ENCODE data around the gene BARX1.
A peak's percentile ranks its signal among the peaks of the same experiment; 100 is the strongest.
"Not testable (repeated sequence)": the region's sequence is repeated elsewhere in the genome, so short reads cannot be mapped to it uniquely, and the experiment has no call there.

The BARX1 gene

GRCh38 chr9:93965830-93966577 is 10.8 kb upstream of the BARX1 start:
- no peak for DNase-seq

GRCh38 chr9:93964685-93965084 is 9.5 kb upstream of the BARX1 start:
- no peak for DNase-seq

GRCh38 chr9:93963969-93964368 is 8.8 kb upstream of the BARX1 start:
- no peak for DNase-seq

- DNase-seq = not testable (repeated sequence)
These were observed 8.3 kb upstream of the BARX1 start for GRCh38 chr9:93963489-93963888.

- DNase-seq = peak; percentile 85
These were observed 7.6 kb upstream of the BARX1 start for GRCh38 chr9:93962561-93963440.

- peak; percentile 11 for DNase-seq
These were observed 6.9 kb upstream of the BARX1 start for GRCh38 chr9:93962017-93962416.

- peak; percentile 12 for DNase-seq
These were observed 6.1 kb upstream of the BARX1 start for GRCh38 chr9:93960971-93961841.

GRCh38 chr9:93960221-93960970 is 5.2 kb upstream of the BARX1 start:
- no peak for DNase-seq

- DNase-seq = no peak
These were observed 4.6 kb upstream of the BARX1 start for GRCh38 chr9:93959739-93960154.

- no peak for DNase-seq
These were observed 3.9 kb upstream of the BARX1 start for GRCh38 chr9:93958819-93959682.

- DNase-seq = peak; percentile 55
These were observed 3.1 kb upstream of the BARX1 start for GRCh38 chr9:93958121-93958818.

- DNase-seq = no peak
These were observed 1.0 kb upstream of the BARX1 start for GRCh38 chr9:93955981-93956784.

GRCh38 chr9:93954434-93955061 is 607 bp downstream of the BARX1 start:
- no peak for DNase-seq

GRCh38 chr9:93953496-93954433 is 1.4 kb downstream of the BARX1 start:
- no peak for DNase-seq

- DNase-seq = peak; percentile 40
These were observed 2.2 kb downstream of the BARX1 start for GRCh38 chr9:93952784-93953495.

GRCh38 chr9:93952119-93952783 is 2.9 kb downstream of the BARX1 start:
- DNase-seq = no peak

GRCh38 chr9:93951655-93952118 is 3.5 kb downstream of the BARX1 start:
- DNase-seq = no peak

Data from stimulated activated CD8-positive, alpha-beta memory T cell treated with anti-CD3 and anti-CD28 coated beads, Interleukin-4, amount 100 ng/mL, for 48 hours (primary cell).